ENCODE results near the gene ZMYND10. TPM values are rescaled to one million over a fixed set of nuclear protein-coding genes. Genes with fewer than 3 reads are reported as not detected.
"Not testable (repeated sequence)": the region's sequence is repeated elsewhere in the genome, so short reads cannot be mapped to it uniquely, and the experiment has no call there.

The ZMYND10 gene
- polyA plus RNA-seq, 4 donors: 3.1 to 5.1 (median 4.4) TPM

- DNase-seq (ENCODE audit: low read depth in 4 of 4, low spot score in 2 of 4): not testable (repeated sequence)
Observed at GRCh38 chr3:50312041-50312440, 33.5 kb downstream of the ZMYND10 start.

GRCh38 chr3:50304601-50305000 is 40.9 kb downstream of the ZMYND10 start:
- DNase-seq (ENCODE audit: low read depth in 4 of 4, low spot score in 2 of 4): no peak

- DNase-seq (ENCODE audit: low read depth in 4 of 4, low spot score in 2 of 4): no peak
Observed at GRCh38 chr3:50303013-50303815, 42.3 kb downstream of the ZMYND10 start, which contains the start of gene HYAL1. Gene HYAL1, minus strand, starts transcription at chr3:50303574. Its CDS starts 618 bp downstream, at chr3:50302956.

- no peak for DNase-seq (ENCODE audit: low read depth in 4 of 4, low spot score in 2 of 4)
Observed at GRCh38 chr3:50302095-50303012, 43.2 kb downstream of the ZMYND10 start.

- no peak for DNase-seq (ENCODE audit: low read depth in 4 of 4, low spot score in 2 of 4)
Observed at GRCh38 chr3:50300681-50301254, 44.8 kb downstream of the ZMYND10 start.

- DNase-seq (ENCODE audit: low read depth in 4 of 4, low spot score in 2 of 4): no peak
Observed at GRCh38 chr3:50299929-50300680, 45.4 kb downstream of the ZMYND10 start.

GRCh38 chr3:50299638-50299928 is 45.9 kb downstream of the ZMYND10 start:
- DNase-seq (ENCODE audit: low read depth in 4 of 4, low spot score in 2 of 4): peak in 1 of 4 donors; percentile 56

- peak; percentile 97 to 99 (median 99) for DNase-seq (ENCODE audit: low read depth in 4 of 4, low spot score in 2 of 4)
Observed at GRCh38 chr3:50298836-50299637, 46.5 kb downstream of the ZMYND10 start, which contains the start of the genes HYAL3 and NAA80. Gene HYAL3, minus strand, starts transcription at chr3:50299405. Its CDS starts 3,803 bp downstream, at chr3:50295602. Gene NAA80, minus strand, starts transcription at chr3:50299405. Its CDS starts 1,942 bp downstream, at chr3:50297463.

GRCh38 chr3:50297896-50298725 is 47.4 kb downstream of the ZMYND10 start:
- DNase-seq (ENCODE audit: low read depth in 4 of 4, low spot score in 2 of 4): no peak

GRCh38 chr3:50297384-50297775 is 48.2 kb downstream of the ZMYND10 start:
- no peak for DNase-seq (ENCODE audit: low read depth in 4 of 4, low spot score in 2 of 4)

GRCh38 chr3:50296721-50297383 is 48.7 kb downstream of the ZMYND10 start:
- DNase-seq (ENCODE audit: low read depth in 4 of 4, low spot score in 2 of 4): no peak

- DNase-seq (ENCODE audit: low read depth in 4 of 4, low spot score in 2 of 4): no peak
Observed at GRCh38 chr3:50295553-50296431, 49.7 kb downstream of the ZMYND10 start.

- DNase-seq (ENCODE audit: low read depth in 4 of 4, low spot score in 2 of 4): no peak
Observed at GRCh38 chr3:50294492-50295403, 50.8 kb downstream of the ZMYND10 start.

- no peak for DNase-seq (ENCODE audit: low read depth in 4 of 4, low spot score in 2 of 4)
Observed at GRCh38 chr3:50294089-50294488, 51.4 kb downstream of the ZMYND10 start.

GRCh38 chr3:50293079-50293801 is 52.3 kb downstream of the ZMYND10 start:
- DNase-seq (ENCODE audit: low read depth in 4 of 4, low spot score in 2 of 4): no peak

All from left renal cortex interstitium (tissue), 4 donors.